GM13976 (cell line): Measurements from ENCODE around the gene SLC8A1.

Source experiments
- DNase-seq: peaks from one replicate; pipeline ENCODE4 v3.0.0; 2012; ENCODE audit warnings: low spot score
- in situ Hi-C: fragments of 300-500 bp; cut with MboI; formaldehyde crosslinking; loops from one replicate; pipeline ENCODE4 v1.12.0; 2022; ENCODE audit warnings: low sequenced_read_pairs, mixed read lengths, inconsistent platforms; ENCODE audit not compliant: unreplicated experiment
- TF ChIP-seq, protein P1 (sequence below): IDR thresholded peaks from 2 replicates; pipeline ENCODE4 v1.5.1; 2012; ENCODE audit warnings: borderline replicate concordance, mild to moderate bottlenecking; ENCODE audit not compliant: insufficient read depth; ENCODE audit errors: extremely low read depth, missing control alignments, control extremely low read depth

SLC8A1 gene

DNA sequence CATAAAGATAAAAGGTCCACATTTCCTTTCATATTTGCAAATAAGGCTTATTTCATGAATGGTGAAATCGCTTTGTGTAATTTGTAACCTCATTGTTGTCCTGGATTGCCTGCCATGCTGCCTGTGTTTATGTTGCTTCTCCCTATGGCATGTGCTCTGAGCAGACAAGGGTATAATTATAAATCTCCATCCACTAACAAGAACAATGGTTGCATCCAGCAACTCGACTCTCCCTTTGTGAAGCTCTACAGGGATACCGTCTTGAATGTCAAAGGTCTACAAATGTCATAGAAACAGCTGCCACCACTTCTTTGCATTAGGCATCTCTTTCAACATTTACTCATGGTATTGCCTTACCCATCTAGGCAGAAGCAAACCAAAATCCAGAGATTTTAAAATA is 209.6 kb downstream of the SLC8A1 start:
- in situ Hi-C loops = no loop called here
- no peak for DNase-seq
- TF ChIP-seq, protein P1, sequence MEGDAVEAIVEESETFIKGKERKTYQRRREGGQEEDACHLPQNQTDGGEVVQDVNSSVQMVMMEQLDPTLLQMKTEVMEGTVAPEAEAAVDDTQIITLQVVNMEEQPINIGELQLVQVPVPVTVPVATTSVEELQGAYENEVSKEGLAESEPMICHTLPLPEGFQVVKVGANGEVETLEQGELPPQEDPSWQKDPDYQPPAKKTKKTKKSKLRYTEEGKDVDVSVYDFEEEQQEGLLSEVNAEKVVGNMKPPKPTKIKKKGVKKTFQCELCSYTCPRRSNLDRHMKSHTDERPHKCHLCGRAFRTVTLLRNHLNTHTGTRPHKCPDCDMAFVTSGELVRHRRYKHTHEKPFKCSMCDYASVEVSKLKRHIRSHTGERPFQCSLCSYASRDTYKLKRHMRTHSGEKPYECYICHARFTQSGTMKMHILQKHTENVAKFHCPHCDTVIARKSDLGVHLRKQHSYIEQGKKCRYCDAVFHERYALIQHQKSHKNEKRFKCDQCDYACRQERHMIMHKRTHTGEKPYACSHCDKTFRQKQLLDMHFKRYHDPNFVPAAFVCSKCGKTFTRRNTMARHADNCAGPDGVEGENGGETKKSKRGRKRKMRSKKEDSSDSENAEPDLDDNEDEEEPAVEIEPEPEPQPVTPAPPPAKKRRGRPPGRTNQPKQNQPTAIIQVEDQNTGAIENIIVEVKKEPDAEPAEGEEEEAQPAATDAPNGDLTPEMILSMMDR = no peak

DNA sequence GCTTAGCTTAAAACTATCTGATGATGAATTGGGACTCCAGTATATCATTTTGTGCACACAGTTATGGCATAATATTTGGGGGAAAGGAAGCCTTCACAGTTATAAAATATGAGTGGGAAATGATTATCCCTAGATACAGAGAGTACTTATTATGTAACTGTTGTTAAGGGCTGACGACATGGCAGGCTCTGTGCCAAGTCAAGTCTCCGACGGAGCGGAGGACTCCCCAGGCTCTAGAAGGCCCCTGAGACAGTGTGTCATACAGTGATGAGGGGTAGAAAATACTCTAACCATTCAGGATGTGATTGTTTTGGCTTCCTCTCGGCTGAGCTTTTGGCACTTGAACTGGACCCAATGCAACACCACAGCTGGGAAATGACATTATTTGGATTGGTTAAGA is 211.8 kb downstream of the SLC8A1 start:
- no peak for DNase-seq
- TF ChIP-seq, protein P1 = no peak

DNA sequence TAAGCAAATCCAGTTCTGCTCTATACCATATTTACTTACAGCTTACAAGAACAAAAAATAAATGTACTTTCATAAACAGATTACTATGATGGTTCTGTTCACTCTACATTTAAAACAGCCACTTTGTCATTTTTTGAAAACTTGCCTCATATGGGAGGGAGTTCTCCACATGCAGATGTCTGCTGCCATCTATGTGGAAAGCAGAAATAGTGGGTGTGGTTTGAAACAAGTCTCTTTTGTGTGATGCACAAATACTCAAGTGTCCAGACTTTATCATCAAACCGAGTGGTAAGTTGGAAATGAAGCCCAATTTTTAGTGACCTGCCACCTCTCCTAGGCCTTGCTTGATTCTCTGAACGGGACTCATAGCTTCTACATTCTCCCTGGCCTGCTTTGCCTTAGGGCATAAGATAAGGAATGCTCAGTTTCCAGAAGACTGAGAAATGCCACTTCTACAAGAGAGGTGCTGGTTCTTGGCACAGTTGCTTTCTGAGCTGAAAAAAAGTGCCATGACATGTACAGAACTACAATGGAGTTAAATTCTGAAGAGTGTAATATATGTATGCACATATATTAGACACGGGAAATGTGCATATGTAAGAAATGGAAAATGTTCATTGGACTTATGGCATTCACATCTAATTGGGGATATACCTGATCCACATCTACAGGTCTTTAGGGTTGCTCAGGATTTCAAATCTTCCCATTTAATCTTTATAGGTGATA is 221.0 kb downstream of the SLC8A1 start:
- TF ChIP-seq, protein P1 = no peak
- in situ Hi-C loops = no loop called here
- no peak for DNase-seq

More for the DNA sequence above, 211.8 kb downstream of the SLC8A1 start:
- in situ Hi-C loops = no loop called here

DNA sequence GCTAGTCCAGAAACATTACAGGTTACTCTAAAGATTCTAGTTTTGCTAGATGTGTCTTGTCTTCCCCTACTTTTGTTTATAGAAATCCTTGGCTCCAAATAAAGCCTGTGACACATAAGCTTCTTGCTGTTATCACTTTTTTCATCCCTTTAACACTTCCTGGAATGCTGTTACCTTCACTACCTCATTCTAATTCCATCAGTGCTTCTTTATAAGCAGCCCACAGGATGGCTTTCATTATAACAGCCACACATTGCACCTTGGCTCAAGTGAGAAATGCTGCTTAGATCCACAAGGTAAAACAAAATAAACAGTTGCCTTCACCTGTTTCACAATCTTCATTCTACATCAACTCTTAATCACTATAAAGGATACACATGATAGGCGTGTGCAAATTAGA is 221.7 kb downstream of the SLC8A1 start:
- no peak for DNase-seq
- in situ Hi-C loops = no loop called here
- TF ChIP-seq, protein P1 = no peak

DNA sequence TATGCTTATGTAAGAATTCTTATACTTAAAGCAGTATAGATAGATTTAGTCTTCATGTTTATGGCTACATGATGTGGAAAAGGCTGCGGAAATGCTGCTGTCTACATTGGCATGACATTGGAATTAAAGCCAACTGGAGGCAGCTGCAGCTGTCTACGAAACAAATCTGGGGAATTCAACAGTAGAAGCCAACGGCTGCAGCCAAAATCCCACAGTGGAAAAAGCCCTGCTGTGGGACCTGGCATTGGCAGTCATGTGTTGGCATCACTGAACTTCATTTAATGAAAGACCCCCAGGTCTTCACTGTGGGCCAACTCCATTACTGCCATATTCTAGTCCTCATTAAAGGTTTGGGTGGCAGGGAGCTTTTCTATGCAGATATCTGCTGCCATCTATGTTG is 223.6 kb downstream of the SLC8A1 start:
- in situ Hi-C loops = no loop called here
- TF ChIP-seq, protein P1 = no peak
- DNase-seq = no peak

DNA sequence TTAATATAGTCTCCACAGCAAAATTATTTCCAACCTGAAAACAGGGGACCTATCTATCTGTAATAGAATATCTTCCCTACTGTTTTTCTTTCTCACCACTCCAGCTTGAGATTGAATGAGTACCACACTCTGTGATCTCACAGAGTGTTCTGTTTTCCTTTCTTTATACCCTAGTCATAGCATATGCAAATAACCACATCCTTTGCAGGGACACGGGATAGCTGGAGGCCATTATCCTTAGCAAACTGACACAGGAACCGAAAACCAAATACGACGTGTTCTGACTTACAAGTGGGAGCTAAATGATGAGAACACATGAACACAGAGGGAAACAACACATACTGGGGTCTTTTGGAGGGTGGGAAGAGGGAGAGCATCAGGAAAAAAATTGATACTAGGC is 224.7 kb downstream of the SLC8A1 start:
- TF ChIP-seq, protein P1 = no peak
- no peak for DNase-seq
- in situ Hi-C loops = no loop called here

DNA sequence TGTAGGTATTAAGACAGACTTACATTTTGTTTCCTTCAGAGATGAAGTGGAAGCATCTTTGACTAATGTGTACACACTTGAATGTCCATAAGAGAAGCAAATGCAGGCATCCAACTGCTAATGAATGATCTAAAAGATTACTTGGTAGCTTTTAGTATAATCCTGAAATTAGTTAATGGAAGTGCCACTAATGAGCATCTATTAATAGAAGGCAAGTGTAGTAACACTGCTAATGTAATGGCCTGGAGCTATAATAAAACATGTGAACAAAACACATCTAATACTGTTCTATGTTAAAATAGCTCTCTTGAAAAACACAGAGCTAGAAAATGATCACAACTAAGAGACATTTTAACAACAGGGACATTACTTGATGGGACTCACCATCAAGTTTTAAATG is 225.3 kb downstream of the SLC8A1 start:
- in situ Hi-C loops = no loop called here
- TF ChIP-seq, protein P1 = no peak
- DNase-seq = no peak
